A673 (cell line): Measurements from ENCODE around the gene CAST. TPM values are rescaled to one million over a fixed set of nuclear protein-coding genes. Genes with fewer than 3 reads are reported as not detected.
"Not testable (repeated sequence)": the region's sequence is repeated elsewhere in the genome, so short reads cannot be mapped to it uniquely, and the experiment has no call there.

Experiments
- BruUV-seq: library from RNA; stranded (reverse); fragments of 400-500 nt; replicated peaks from 2 replicates; lab custom pipeline; 2021; lab: Mats Ljungman, UMichigan
- CTCF ChIA-PET: fragments of 300-600 bp; sonication (Branson Sonifier 250); formaldehyde crosslinking; loops from one replicate; lab custom pipeline; 2022; ENCODE audit warnings: antibody characterized with exemption; lab: Charles Lee
- POLR2A ChIA-PET: fragments of 300-600 bp; sonication (Branson Sonifier 250); formaldehyde crosslinking; loops from one replicate; lab custom pipeline; 2022; ENCODE audit warnings: antibody characterized with exemption; ENCODE audit not compliant: low non-redundant PET; lab: Charles Lee
- DNase-seq: peaks from one replicate; pipeline ENCODE4 v3.0.0-alpha.2; 2015; ENCODE audit warnings: low spot score
- H3K27ac ChIP-seq: fragments of 200-600 bp; sonication (generic); 2 replicates; pipeline ENCODE4 v1.5.1; 2016; ENCODE audit warnings: mixed run types, low read depth, mild to moderate bottlenecking, mixed read lengths, antibody characterized with exemption, low read length; ENCODE audit not compliant: poor library complexity, severe bottlenecking
- H3K27me3 ChIP-seq: fragments of 200-600 bp; sonication (generic); replicated peaks from 2 replicates; pipeline ENCODE4 v1.6.1; 2017; ENCODE audit warnings: mixed run types, low read depth, mild to moderate bottlenecking, mixed read lengths, antibody characterized with exemption, low read length; ENCODE audit not compliant: insufficient read depth, poor library complexity
- H3K36me3 ChIP-seq: fragments of 200-600 bp; sonication (generic); 2 replicates; pipeline ENCODE4 v1.6.1; 2016; ENCODE audit warnings: mixed run types, mild to moderate bottlenecking, mixed read lengths, antibody characterized with exemption, low read length; ENCODE audit not compliant: insufficient read depth, poor library complexity, severe bottlenecking
- H3K4me1 ChIP-seq: fragments of 200-600 bp; sonication (generic); 2 replicates; pipeline ENCODE4 v1.6.1; 2017; ENCODE audit warnings: mixed run types, mild to moderate bottlenecking, mixed read lengths, antibody characterized with exemption, low read length; ENCODE audit not compliant: insufficient read depth, poor library complexity, severe bottlenecking
- H3K4me3 ChIP-seq: fragments of 200-600 bp; sonication (generic); 2 replicates; pipeline ENCODE4 v1.5.1; 2016; ENCODE audit warnings: low read depth, mixed run types, mild to moderate bottlenecking, mixed read lengths, low read length; ENCODE audit not compliant: poor library complexity, severe bottlenecking
- H3K9me3 ChIP-seq: fragments of 200-600 bp; sonication (generic); 2 replicates; pipeline ENCODE4 v1.6.1; 2016; ENCODE audit warnings: mixed run types, low read depth, mild to moderate bottlenecking, mixed read lengths, antibody characterized with exemption, low read length; ENCODE audit not compliant: poor library complexity, severe bottlenecking
- CTCF ChIP-seq: fragments of 300-800, 200-600 bp; sonication (generic); conservative IDR thresholded peaks from 2 replicates; pipeline ENCODE4 v1.5.1; 2017; ENCODE audit warnings: low read depth, mild to moderate bottlenecking, antibody characterized with exemption, low read length, moderate library complexity, mixed read lengths
- EZH2 ChIP-seq: fragments of 200-600 bp; sonication (generic); IDR thresholded peaks from 2 replicates; pipeline ENCODE4 v1.6.1; 2017; ENCODE audit warnings: borderline replicate concordance, low read depth, mild to moderate bottlenecking, mixed read lengths, antibody characterized with exemption, low read length; ENCODE audit not compliant: poor library complexity, severe bottlenecking
- intact Hi-C: fragments of 100-400 bp; cut with micrococcal nuclease; formaldehyde crosslinking; loops from one replicate; pipeline ENCODE4 v1.10.0; 2022; ENCODE audit not compliant: unreplicated experiment
- total RNA-seq: library from RNA; stranded (reverse); gene quantifications from 2 replicates; pipeline ENCODE4 v1.2.3, GENCODE V29; 2021

CAST gene
- total RNA-seq, 1 experiment from 2014 or later, result 66.8 TPM

- TF ChIP-seq CTCF (no peak), EZH2 (no peak)
- CTCF ChIA-PET, result no interaction called here
- H3K4me3 ChIP-seq, result no peak overlapping the region
- POLR2A ChIA-PET, result no interaction called here
- DNase-seq, result peak; percentile 39
- BruUV-seq, result no TSS peak
- peaks cover 33% of the 10 kb centered on the region for H3K4me1 ChIP-seq
- H3K27ac ChIP-seq, result no peak overlapping the region
- H3K36me3 ChIP-seq, result peaks cover 10% of the 10 kb centered on the region
- intact Hi-C loops, result no loop called here
- no peaks in the 10 kb centered on the region for H3K9me3 ChIP-seq
- H3K27me3 ChIP-seq, result no peaks in the 10 kb centered on the region
Measured at GRCh38 chr5:96743065-96743768, 81.0 kb downstream of the CAST start.

DNA sequence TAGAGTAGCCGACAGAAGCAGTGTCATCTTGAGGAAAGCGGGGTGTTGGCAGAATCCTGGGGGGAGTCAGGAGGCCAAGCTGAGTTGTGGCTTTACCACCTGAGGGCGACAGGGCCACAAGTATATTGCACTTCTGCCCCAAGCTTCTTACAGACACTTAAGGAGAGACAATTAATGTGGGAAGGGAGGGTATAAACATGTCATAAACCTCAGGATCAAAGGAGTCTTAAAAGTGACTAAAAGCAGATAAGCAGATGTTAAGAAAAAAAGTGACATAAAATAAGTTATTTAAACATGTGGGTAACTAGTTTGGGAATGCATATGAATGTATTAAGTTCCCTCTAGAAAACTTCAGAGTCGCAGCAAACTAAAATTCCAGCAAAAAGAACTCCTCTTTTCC lies 81.6 kb downstream of the CAST start:
- Histone ChIP-seq H3K36me3 (peaks cover 7% of the 10 kb centered on the region), H3K27me3 (no peaks in the 10 kb centered on the region), H3K4me3 (no peak overlapping the region), H3K27ac (no peak overlapping the region), H3K9me3 (no peaks in the 10 kb centered on the region), H3K4me1 (peaks cover 33% of the 10 kb centered on the region)
- no peak for TF ChIP-seq CTCF
- TF ChIP-seq EZH2, result no peak
- no TSS peak for BruUV-seq
- ChIA-PET CTCF (no interaction called here), POLR2A (no interaction called here)
- intact Hi-C loops, result no loop called here
- no peak for DNase-seq

DNA sequence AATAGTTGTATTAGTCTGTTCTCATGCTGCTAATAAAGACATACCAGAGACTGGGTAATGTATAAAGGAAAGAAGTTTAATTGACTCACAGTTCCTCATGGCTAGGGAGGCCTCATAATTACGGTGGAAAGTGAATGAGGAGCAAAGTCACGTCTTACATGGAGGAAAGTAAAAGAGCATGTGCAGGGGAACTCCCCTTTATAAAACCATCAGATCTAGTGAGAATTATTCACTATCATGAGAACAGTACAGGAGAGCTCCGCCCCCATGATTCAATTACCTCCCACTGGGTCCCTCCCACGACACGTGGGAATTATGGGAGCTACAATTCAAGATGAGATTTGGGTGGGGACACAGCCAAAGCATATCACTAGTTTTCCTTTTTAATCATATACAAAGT lies 82.0 kb downstream of the CAST start:
- intact Hi-C loops, H3K9me3 ChIP-seq, H3K27me3 ChIP-seq, DNase-seq, CTCF ChIA-PET, BruUV-seq, H3K36me3 ChIP-seq, H3K27ac ChIP-seq, H3K4me3 ChIP-seq, POLR2A ChIA-PET: not testable (repeated sequence)
- peaks cover 33% of the 10 kb centered on the region for H3K4me1 ChIP-seq

DNA sequence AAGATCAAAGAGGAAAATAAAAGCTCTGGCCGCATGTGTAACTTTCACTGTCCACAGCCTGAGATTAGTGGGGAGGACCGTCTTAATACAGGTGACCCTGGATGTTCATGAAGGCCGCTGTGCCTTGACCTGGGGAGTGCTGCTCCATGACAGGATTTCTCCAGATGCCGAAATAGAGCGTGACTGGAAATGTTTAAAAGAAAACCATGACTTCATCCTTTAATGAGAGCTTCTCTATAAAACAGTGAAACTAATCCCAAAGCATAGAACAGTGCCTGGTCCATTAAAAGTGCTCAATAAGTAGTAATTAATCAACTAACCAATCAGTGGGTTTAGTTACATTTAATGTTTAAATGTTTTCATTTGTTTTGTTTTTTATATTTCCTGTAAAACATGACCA lies 82.8 kb downstream of the CAST start:
- ChIA-PET POLR2A (no interaction called here), CTCF (no interaction called here)
- BruUV-seq, result no TSS peak
- no peaks in the 10 kb centered on the region for H3K9me3 ChIP-seq
- TF ChIP-seq CTCF, result no peak
- no peak for TF ChIP-seq EZH2
- no peak overlapping the region for H3K4me3 ChIP-seq
- H3K4me1 ChIP-seq, result peaks cover 33% of the 10 kb centered on the region
- no peaks in the 10 kb centered on the region for H3K27me3 ChIP-seq
- intact Hi-C loops, result loop anchor here (5.0 kb wide), 1 partner anchor 133 kb away; no protein-coding TSS in a partner anchor
- DNase-seq, result no peak
- H3K27ac ChIP-seq, result peak overlapping the region; percentile 89
- H3K36me3 ChIP-seq, result peaks cover 10% of the 10 kb centered on the region
